Measurements from ENCODE around the gene MRPL23. TPM values are rescaled to one million over a fixed set of nuclear protein-coding genes. Genes with fewer than 3 reads are reported as not detected.

The MRPL23 gene
- total RNA-seq, 3 donors from 2014 or later (not counting 1 experiment from before 2014, with no cell fraction given) = 31.2 to 35.4 (median 32.8) TPM

DNA sequence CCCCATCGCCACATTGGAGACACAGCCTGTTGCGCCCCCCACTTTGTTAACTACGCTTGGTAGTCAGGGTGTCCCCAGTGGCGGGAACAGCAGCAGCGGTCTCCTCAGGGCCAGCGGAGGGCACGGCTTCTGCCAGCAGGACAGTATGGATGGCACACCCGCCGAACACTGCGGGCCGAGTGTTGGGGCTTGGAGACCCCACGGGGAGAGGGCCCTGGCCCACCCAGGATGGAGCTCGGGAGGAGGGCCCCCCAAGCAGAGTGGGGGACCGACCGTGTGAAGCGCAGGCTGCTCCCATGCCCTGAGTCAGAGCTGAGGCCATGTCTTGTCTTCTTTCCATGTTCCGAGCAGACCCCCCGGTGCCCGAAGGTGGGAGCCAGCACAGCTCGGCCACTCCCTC lies 17.8 kb downstream of the MRPL23 start:
- H3K27ac ChIP-seq (ENCODE audit: low read length) = no peak overlapping the region
- Mint-ChIP-seq H3K27ac (no peak overlapping the region), H3K27me3 (ENCODE audit: low read depth in 2 of 2) (no peaks in the 10 kb centered on the region), H3K4me1 (no peaks in the 10 kb centered on the region), H3K9me3 (no peaks in the 10 kb centered on the region), H3K36me3 (no peaks in the 10 kb centered on the region), H3K4me3 (no peak overlapping the region)
- no peak for ATAC-seq
- intact Hi-C loops (cut with micrococcal nuclease) = no loop called here
- TF ChIP-seq, protein P1, sequence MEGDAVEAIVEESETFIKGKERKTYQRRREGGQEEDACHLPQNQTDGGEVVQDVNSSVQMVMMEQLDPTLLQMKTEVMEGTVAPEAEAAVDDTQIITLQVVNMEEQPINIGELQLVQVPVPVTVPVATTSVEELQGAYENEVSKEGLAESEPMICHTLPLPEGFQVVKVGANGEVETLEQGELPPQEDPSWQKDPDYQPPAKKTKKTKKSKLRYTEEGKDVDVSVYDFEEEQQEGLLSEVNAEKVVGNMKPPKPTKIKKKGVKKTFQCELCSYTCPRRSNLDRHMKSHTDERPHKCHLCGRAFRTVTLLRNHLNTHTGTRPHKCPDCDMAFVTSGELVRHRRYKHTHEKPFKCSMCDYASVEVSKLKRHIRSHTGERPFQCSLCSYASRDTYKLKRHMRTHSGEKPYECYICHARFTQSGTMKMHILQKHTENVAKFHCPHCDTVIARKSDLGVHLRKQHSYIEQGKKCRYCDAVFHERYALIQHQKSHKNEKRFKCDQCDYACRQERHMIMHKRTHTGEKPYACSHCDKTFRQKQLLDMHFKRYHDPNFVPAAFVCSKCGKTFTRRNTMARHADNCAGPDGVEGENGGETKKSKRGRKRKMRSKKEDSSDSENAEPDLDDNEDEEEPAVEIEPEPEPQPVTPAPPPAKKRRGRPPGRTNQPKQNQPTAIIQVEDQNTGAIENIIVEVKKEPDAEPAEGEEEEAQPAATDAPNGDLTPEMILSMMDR (IDR thresholded peaks at IDR 0.05) = no peak
- H3K4me1 ChIP-seq (ENCODE audit: control insufficient read depth, insufficient read depth, low read length) = no peaks in the 10 kb centered on the region
- H3K4me3 ChIP-seq (ENCODE audit: low read length) = no peak overlapping the region
- H3K36me3 ChIP-seq (ENCODE audit: control insufficient read depth, insufficient read depth, low read length) = no peaks in the 10 kb centered on the region
- no peaks in the 10 kb centered on the region for H3K9me3 ChIP-seq (ENCODE audit: control insufficient read depth, insufficient read depth, low read length)
- no CpG with 5 or more reads among the region's 20 CpGs for WGBS (ENCODE audit: insufficient coverage)
- DNase-seq = no peak
- H3K27me3 ChIP-seq (ENCODE audit: control insufficient read depth, insufficient read depth, low read length) = no peaks in the 10 kb centered on the region

DNA sequence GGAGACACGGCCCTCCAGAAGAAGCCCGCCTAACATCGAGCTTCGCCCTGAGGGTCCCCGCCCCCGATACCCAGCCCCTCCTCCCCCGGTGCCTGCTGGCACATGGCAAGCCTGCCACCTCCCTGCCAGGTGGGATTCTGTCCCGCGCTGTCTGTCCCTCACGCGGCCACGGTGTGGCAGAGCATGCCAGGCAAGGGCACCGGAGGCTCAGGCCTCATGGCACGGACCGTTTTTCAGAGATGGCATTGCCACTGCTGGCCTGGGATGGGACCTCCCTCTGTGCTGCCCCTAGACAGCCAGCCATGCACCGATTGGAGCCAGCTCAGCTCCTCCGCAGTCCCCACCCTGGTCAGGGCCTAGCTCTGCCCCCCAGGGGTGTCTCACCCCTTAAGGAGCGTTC lies 19.4 kb downstream of the MRPL23 start:
- no peaks in the 10 kb centered on the region for H3K36me3 Mint-ChIP-seq
- Histone ChIP-seq H3K4me3 (ENCODE audit: low read length) (no peak overlapping the region), H3K9me3 (ENCODE audit: control insufficient read depth, insufficient read depth, low read length) (no peaks in the 10 kb centered on the region), H3K27me3 (ENCODE audit: control insufficient read depth, insufficient read depth, low read length) (no peaks in the 10 kb centered on the region), H3K4me1 (ENCODE audit: control insufficient read depth, insufficient read depth, low read length) (no peaks in the 10 kb centered on the region), H3K36me3 (ENCODE audit: control insufficient read depth, insufficient read depth, low read length) (no peaks in the 10 kb centered on the region), H3K27ac (ENCODE audit: low read length) (no peak overlapping the region)
- no CpG with 5 or more reads among the region's 18 CpGs for WGBS (ENCODE audit: insufficient coverage)
- intact Hi-C loops (cut with micrococcal nuclease) = no loop called here
- H3K9me3 Mint-ChIP-seq = no peaks in the 10 kb centered on the region
- H3K4me3 Mint-ChIP-seq = no peak overlapping the region
- TF ChIP-seq, protein P1 (IDR thresholded peaks at IDR 0.05) = no peak
- DNase-seq = no peak
- H3K27ac Mint-ChIP-seq = no peak overlapping the region
- no peaks in the 10 kb centered on the region for H3K27me3 Mint-ChIP-seq (ENCODE audit: low read depth in 2 of 2)
- no peaks in the 10 kb centered on the region for H3K4me1 Mint-ChIP-seq
- ATAC-seq = no peak

- Mint-ChIP-seq H3K4me1 (no peaks in the 10 kb centered on the region), H3K27ac (no peak overlapping the region), H3K9me3 (no peaks in the 10 kb centered on the region), H3K36me3 (no peaks in the 10 kb centered on the region), H3K27me3 (ENCODE audit: low read depth in 2 of 2) (no peaks in the 10 kb centered on the region), H3K4me3 (no peak overlapping the region)
- no peak overlapping the region for H3K4me3 ChIP-seq (ENCODE audit: low read length)
- H3K4me1 ChIP-seq (ENCODE audit: control insufficient read depth, insufficient read depth, low read length) = no peaks in the 10 kb centered on the region
- no peaks in the 10 kb centered on the region for H3K9me3 ChIP-seq (ENCODE audit: control insufficient read depth, insufficient read depth, low read length)
- DNase-seq (no peak), ATAC-seq (no peak)
- no peaks in the 10 kb centered on the region for H3K36me3 ChIP-seq (ENCODE audit: control insufficient read depth, insufficient read depth, low read length)
- intact Hi-C loops (cut with micrococcal nuclease) = no loop called here
- H3K27me3 ChIP-seq (ENCODE audit: control insufficient read depth, insufficient read depth, low read length) = no peaks in the 10 kb centered on the region
- no CpG with 5 or more reads among the region's 21 CpGs for WGBS (ENCODE audit: insufficient coverage)
- TF ChIP-seq, protein P1 (IDR thresholded peaks at IDR 0.05) = no peak
- H3K27ac ChIP-seq (ENCODE audit: low read length) = no peak overlapping the region
Observed at GRCh38 chr11:1967641-1968225, 20.6 kb downstream of the MRPL23 start.

GRCh38 chr11:1968454-1969002 lies 21.4 kb downstream of the MRPL23 start:
- H3K4me1 Mint-ChIP-seq = no peaks in the 10 kb centered on the region
- DNase-seq (no peak), ATAC-seq (no peak)
- no peaks in the 10 kb centered on the region for H3K4me1 ChIP-seq (ENCODE audit: control insufficient read depth, insufficient read depth, low read length)
- no peak overlapping the region for H3K4me3 ChIP-seq (ENCODE audit: low read length)
- intact Hi-C loops (cut with micrococcal nuclease) = no loop called here
- no CpG with 5 or more reads among the region's 24 CpGs for WGBS (ENCODE audit: insufficient coverage)
- TF ChIP-seq, protein P1 (IDR thresholded peaks at IDR 0.05) = no peak
- H3K27me3 Mint-ChIP-seq (ENCODE audit: low read depth in 2 of 2) = no peaks in the 10 kb centered on the region
- no peak overlapping the region for H3K27ac ChIP-seq (ENCODE audit: low read length)
- H3K27ac Mint-ChIP-seq = no peak overlapping the region
- H3K9me3 Mint-ChIP-seq = no peaks in the 10 kb centered on the region
- H3K9me3 ChIP-seq (ENCODE audit: control insufficient read depth, insufficient read depth, low read length) = no peaks in the 10 kb centered on the region
- no peaks in the 10 kb centered on the region for H3K36me3 ChIP-seq (ENCODE audit: control insufficient read depth, insufficient read depth, low read length)
- no peak overlapping the region for H3K4me3 Mint-ChIP-seq
- no peaks in the 10 kb centered on the region for H3K36me3 Mint-ChIP-seq
- H3K27me3 ChIP-seq (ENCODE audit: control insufficient read depth, insufficient read depth, low read length) = no peaks in the 10 kb centered on the region

All from natural killer cell (primary cell).